Parathyroid adenoma (tissue), 2 donors: ENCODE results near the gene DOCK4.

Experiments used
- H2AFZ ChIP-seq: fragments of 300-600 bp; sonication (generic); one replicate; pipeline ENCODE4 v1.7.0; 2017; ENCODE audit warnings: antibody characterized with exemption, mild to moderate bottlenecking
- H3K27ac ChIP-seq: fragments of 300-600 bp; sonication (generic); one replicate; pipeline ENCODE4 v1.7.0; 2017
- H3K27me3 ChIP-seq: fragments of 300-600 bp; sonication (generic); one replicate; pipeline ENCODE4 v1.7.0; 2017; ENCODE audit warnings: low read length; ENCODE audit not compliant: control insufficient read depth, insufficient read depth
- H3K36me3 ChIP-seq: fragments of 300-600 bp; sonication (generic); one replicate; pipeline ENCODE4 v1.7.0; 2017; ENCODE audit warnings: low read length; ENCODE audit not compliant: control insufficient read depth, insufficient read depth
- H3K4me1 ChIP-seq: fragments of 300-600 bp; sonication (generic); one replicate; pipeline ENCODE4 v1.7.0; 2017; ENCODE audit warnings: control low read depth
- H3K4me2 ChIP-seq: fragments of 300-600 bp; sonication (generic); one replicate; pipeline ENCODE4 v1.7.0; 2017; ENCODE audit warnings: low read length
- H3K4me3 ChIP-seq: fragments of 300-600 bp; sonication (generic); one replicate; pipeline ENCODE4 v1.7.0; 2017; ENCODE audit warnings: low read depth, low read length
- H3K79me2 ChIP-seq: fragments of 300-600 bp; sonication (generic); one replicate; pipeline ENCODE4 v1.7.0; 2017; ENCODE audit warnings: control low read depth
- H3K9ac ChIP-seq: fragments of 300-600 bp; sonication (generic); one replicate; pipeline ENCODE4 v1.7.0; 2017; ENCODE audit warnings: mild to moderate bottlenecking
- H3K9me3 ChIP-seq: fragments of 300-600 bp; sonication (generic); one replicate; pipeline ENCODE4 v1.7.0; 2017; ENCODE audit warnings: low read length; ENCODE audit not compliant: control insufficient read depth
- TF ChIP-seq, protein P1 (sequence below): fragments of 300-600 bp; sonication (generic); IDR thresholded peaks from one replicate; pipeline ENCODE4 v1.7.0; 2017; ENCODE audit warnings: antibody characterized with exemption, mild to moderate bottlenecking
- donor health status: primary hyperparathyroidism.

Gene DOCK4

DNA sequence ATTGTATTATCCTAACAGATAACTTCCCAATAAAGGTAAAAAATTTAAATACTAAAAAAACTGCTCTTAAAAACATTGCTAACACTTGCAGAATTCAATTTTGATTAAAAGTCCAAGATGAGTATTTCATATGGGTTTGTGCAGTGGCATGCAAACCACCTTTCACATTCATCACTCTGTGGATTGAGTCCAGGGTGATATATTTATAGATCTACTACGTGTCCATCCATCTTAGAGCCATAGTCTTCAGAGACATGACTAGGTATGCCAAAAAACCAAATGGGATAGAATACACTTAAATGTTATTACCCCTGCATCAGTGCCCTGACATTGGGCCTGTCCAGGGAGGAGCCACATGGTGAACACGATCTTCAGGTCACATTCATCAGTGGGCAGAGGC, 96.0 kb downstream of the DOCK4 start:
- H3K9ac ChIP-seq = no peak overlapping the region
- H3K27me3 ChIP-seq = no peaks in the 10 kb centered on the region
- no peaks in the 10 kb centered on the region for H3K79me2 ChIP-seq
- H3K27ac ChIP-seq = no peak overlapping the region
- no peak overlapping the region for H3K4me2 ChIP-seq
- peaks cover 3% of the 10 kb centered on the region for H3K4me1 ChIP-seq
- H2AFZ ChIP-seq = no peak overlapping the region
- no peaks in the 10 kb centered on the region for H3K36me3 ChIP-seq
- H3K4me3 ChIP-seq = no peak overlapping the region
- TF ChIP-seq, protein P1, sequence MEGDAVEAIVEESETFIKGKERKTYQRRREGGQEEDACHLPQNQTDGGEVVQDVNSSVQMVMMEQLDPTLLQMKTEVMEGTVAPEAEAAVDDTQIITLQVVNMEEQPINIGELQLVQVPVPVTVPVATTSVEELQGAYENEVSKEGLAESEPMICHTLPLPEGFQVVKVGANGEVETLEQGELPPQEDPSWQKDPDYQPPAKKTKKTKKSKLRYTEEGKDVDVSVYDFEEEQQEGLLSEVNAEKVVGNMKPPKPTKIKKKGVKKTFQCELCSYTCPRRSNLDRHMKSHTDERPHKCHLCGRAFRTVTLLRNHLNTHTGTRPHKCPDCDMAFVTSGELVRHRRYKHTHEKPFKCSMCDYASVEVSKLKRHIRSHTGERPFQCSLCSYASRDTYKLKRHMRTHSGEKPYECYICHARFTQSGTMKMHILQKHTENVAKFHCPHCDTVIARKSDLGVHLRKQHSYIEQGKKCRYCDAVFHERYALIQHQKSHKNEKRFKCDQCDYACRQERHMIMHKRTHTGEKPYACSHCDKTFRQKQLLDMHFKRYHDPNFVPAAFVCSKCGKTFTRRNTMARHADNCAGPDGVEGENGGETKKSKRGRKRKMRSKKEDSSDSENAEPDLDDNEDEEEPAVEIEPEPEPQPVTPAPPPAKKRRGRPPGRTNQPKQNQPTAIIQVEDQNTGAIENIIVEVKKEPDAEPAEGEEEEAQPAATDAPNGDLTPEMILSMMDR = no peak
- H3K9me3 ChIP-seq = no peaks in the 10 kb centered on the region

DNA sequence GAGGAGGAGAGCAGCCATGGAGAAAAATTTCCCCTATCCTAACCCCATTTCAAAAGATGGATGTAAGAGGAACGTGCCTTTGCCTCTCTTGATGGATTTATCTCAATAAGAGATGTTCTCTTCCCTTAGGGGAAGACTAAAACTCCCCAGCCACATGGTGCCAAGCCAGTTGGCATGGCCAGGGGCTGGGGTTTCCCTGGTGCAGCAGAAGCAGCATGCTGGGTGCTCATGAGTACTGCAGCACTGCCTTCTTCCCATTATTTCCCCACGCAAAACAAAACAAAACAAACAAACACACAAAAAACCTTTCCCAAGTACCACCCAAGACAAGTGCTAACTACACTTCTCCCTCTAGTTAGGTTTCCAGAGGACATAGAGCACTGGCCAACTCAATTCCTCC, 97.2 kb downstream of the DOCK4 start:
- Histone ChIP-seq H3K36me3 (no peaks in the 10 kb centered on the region), H3K9me3 (no peaks in the 10 kb centered on the region), H2AFZ (no peak overlapping the region), H3K27ac (no peak overlapping the region), H3K4me3 (no peak overlapping the region), H3K4me1 (peaks cover 3% of the 10 kb centered on the region), H3K9ac (no peak overlapping the region), H3K79me2 (no peaks in the 10 kb centered on the region), H3K4me2 (no peak overlapping the region), H3K27me3 (no peaks in the 10 kb centered on the region)
- TF ChIP-seq, protein P1 = no peak

DNA sequence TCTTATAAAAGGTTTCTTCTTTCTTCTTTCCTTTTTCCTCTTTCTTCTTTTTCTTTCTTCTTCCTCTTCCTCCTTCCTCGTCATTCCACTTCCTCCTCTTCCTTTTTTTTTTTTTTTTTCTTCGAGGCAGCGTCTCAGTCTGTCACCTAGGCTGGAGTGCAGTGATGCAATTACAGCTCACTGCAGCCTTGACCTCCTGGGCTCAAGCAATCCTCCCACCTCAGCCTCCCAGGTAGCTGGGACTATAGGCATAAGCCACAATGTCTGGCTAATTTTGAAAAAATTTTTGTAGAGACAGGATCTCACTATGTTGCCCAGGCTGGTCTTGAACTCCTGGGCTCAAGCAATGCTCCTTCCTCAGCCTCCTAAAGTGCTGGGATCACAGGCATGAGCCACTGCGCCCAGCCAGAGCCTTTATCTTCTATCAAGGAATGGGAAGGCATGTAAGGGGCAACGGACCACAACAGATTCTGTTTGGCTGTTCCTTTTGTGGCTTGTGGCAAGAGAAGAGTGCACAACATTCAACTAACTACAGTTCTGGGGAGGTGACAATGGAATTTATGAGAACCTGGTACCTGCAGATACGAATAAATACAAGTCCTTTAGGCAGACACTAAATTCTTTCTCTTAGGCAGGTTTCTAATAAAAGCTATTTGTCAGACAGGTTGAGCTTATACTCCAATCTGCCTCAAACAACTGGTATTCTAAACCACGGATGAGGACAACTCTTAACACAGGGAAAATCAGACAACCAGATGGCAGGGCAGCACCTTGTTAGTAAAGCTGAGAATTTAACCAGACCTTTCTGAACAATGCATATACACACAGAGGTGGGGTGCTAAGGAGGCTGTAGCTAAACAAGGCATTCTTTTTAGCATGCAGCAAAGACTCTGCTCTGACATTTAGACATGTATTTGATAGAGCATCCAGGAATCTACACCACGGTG, 100.3 kb downstream of the DOCK4 start:
- Histone ChIP-seq H3K36me3 (no peaks in the 10 kb centered on the region), H3K9me3 (no peaks in the 10 kb centered on the region), H3K9ac (no peak overlapping the region), H3K27me3 (no peaks in the 10 kb centered on the region), H3K4me1 (no peaks in the 10 kb centered on the region), H3K27ac (no peak overlapping the region), H2AFZ (no peak overlapping the region), H3K4me3 (no peak overlapping the region), H3K4me2 (no peak overlapping the region), H3K79me2 (no peaks in the 10 kb centered on the region)
- TF ChIP-seq, protein P1 = no peak

DNA sequence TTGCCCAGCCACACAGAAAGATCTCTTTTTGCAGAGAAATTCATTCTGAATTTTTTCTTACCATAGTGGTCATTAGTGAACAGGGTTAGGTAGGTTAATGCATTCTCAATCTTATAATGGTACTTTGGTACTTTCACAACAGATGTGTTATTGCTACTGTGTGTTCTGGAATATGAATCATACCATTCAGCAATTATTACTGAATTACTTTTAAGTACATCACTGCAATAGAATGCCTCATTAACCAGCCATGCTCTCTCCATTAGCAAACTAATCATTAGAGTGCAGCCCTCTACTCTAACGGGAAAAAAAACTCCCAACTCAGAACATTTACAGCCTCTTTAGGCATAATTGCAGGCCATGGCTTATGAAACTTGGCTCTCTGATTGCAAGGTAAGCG, 102.1 kb downstream of the DOCK4 start:
- no peaks in the 10 kb centered on the region for H3K4me1 ChIP-seq
- H3K27me3 ChIP-seq = no peaks in the 10 kb centered on the region
- no peaks in the 10 kb centered on the region for H3K36me3 ChIP-seq
- no peaks in the 10 kb centered on the region for H3K79me2 ChIP-seq
- H3K9ac ChIP-seq = no peak overlapping the region
- TF ChIP-seq, protein P1 = no peak
- H3K4me2 ChIP-seq = no peak overlapping the region
- H3K9me3 ChIP-seq = no peaks in the 10 kb centered on the region
- no peak overlapping the region for H3K27ac ChIP-seq
- no peak overlapping the region for H2AFZ ChIP-seq
- no peak overlapping the region for H3K4me3 ChIP-seq

DNA sequence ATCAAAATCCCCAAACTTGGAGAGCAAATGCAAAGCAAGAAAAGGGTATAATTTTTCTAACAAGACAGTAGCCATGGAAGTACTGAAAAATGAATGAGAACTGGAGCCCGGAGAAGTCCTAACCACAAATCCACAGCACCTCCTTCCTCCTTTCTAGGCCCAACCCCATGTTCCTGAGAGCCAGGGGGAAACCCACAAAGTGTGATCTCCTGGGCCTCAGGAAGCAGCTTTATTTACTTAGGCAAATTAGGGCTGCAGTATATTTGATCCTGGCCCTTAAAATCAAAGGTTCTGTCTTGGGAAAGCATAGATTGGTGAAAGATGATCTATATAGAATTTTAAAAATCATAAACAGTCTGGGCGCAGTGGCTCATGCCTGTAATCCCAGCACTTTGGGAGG, 103.0 kb downstream of the DOCK4 start:
- Histone ChIP-seq H3K79me2 (no peaks in the 10 kb centered on the region), H2AFZ (no peak overlapping the region), H3K27ac (no peak overlapping the region), H3K4me3 (no peak overlapping the region), H3K36me3 (no peaks in the 10 kb centered on the region), H3K4me2 (no peak overlapping the region), H3K9ac (no peak overlapping the region), H3K4me1 (no peaks in the 10 kb centered on the region), H3K9me3 (no peaks in the 10 kb centered on the region), H3K27me3 (no peaks in the 10 kb centered on the region)
- TF ChIP-seq, protein P1 = no peak
